HG03432 (cell line): Measurements from ENCODE around the gene TMEM184C.

Experiments
- ATAC-seq: cut with Tn5 transposase; IDR thresholded peaks from one replicate; pipeline ENCODE4 v1.9.1; 2021; ENCODE audit warnings: mild to moderate bottlenecking, moderate library complexity; ENCODE audit not compliant: unreplicated experiment

Gene TMEM184C

GRCh38 chr4:147617173-147617840 lies at the start of gene TMEM184C:
TSS of gene TMEM184C (plus strand) at chr4:147617397. CDS start at chr4:147617957, 560 bp downstream.
- peak; percentile 100 for ATAC-seq

- ATAC-seq = no peak
Observed at GRCh38 chr4:147570616-147571015, 46.6 kb upstream of the TMEM184C start.

- no peak for ATAC-seq
Observed at GRCh38 chr4:147571036-147571770, 46.0 kb upstream of the TMEM184C start.

GRCh38 chr4:147576084-147576483 lies 41.1 kb upstream of the TMEM184C start:
- no peak for ATAC-seq

GRCh38 chr4:147578051-147578476 lies 39.1 kb upstream of the TMEM184C start:
- peak; percentile 43 for ATAC-seq

- no peak for ATAC-seq
Observed at GRCh38 chr4:147578593-147578992, 38.6 kb upstream of the TMEM184C start.

GRCh38 chr4:147580396-147580795 lies 36.8 kb upstream of the TMEM184C start:
- no peak for ATAC-seq

GRCh38 chr4:147581606-147582350 lies 35.4 kb upstream of the TMEM184C start:
- ATAC-seq = no peak

GRCh38 chr4:147582386-147583060 lies 34.7 kb upstream of the TMEM184C start:
- ATAC-seq = no peak

- ATAC-seq = no peak
Observed at GRCh38 chr4:147583876-147584275, 33.3 kb upstream of the TMEM184C start.

- no peak for ATAC-seq
Observed at GRCh38 chr4:147586032-147586431, 31.2 kb upstream of the TMEM184C start.

- peak; percentile 93 for ATAC-seq
Observed at GRCh38 chr4:147586637-147587036, 30.6 kb upstream of the TMEM184C start.

GRCh38 chr4:147587041-147587440 lies 30.2 kb upstream of the TMEM184C start:
- ATAC-seq = no peak

GRCh38 chr4:147589586-147589985 lies 27.6 kb upstream of the TMEM184C start:
- ATAC-seq = no peak

- peak; percentile 54 for ATAC-seq
Observed at GRCh38 chr4:147590249-147590920, 26.8 kb upstream of the TMEM184C start.

GRCh38 chr4:147591106-147591505 lies 26.1 kb upstream of the TMEM184C start:
- no peak for ATAC-seq

- no peak for ATAC-seq
Observed at GRCh38 chr4:147594107-147594506, 23.1 kb upstream of the TMEM184C start.

- ATAC-seq = no peak
Observed at GRCh38 chr4:147594578-147594977, 22.6 kb upstream of the TMEM184C start.

- peak; percentile 45 for ATAC-seq
Observed at GRCh38 chr4:147596377-147596776, 20.8 kb upstream of the TMEM184C start.

- no peak for ATAC-seq
Observed at GRCh38 chr4:147596981-147597380, 20.2 kb upstream of the TMEM184C start.
